ENCODE results near the gene GRIN3B. TPM values are rescaled to one million over a fixed set of nuclear protein-coding genes. Genes with fewer than 3 reads are reported as not detected.
A peak's percentile ranks its signal among the peaks of the same experiment; 100 is the strongest.

The GRIN3B gene
- total and polyA plus RNA-seq, 2 of the 8 experiments (the other 6 are each of a cell fraction or from before 2014, with no cell fraction given) = 0.45 to 1.0 TPM

DNA sequence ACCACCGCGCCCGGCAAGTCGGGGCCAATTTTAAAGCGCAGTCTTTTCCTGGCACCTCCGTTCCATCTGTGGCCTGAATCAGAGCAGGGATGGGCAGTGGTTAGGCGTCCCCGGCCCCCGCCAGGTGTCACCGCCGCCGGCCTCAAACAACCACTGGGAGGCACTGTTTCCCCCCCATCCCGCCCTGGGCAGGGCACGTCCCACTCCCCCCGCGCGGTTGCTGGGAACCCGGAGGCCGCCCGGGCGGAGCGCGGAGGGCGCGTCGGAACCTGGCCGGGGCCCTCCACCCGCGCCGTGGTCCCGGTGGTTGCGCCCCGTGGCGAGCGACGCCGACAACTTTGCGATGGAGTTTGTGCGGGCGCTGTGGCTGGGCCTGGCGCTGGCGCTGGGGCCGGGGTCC lies at the start of gene GRIN3B (continued):
- TF ChIP-seq ATF3 (IDR thresholded peaks at IDR 0.05; ENCODE audit: insufficient read depth, low read depth, low read length) (no peak), TAF7 (optimal IDR thresholded peaks at IDR 0.05; ENCODE audit: borderline replicate concordance, low read depth, low read length) (no peak), SP4 (IDR thresholded peaks at IDR 0.05; ENCODE audit: low read length) (no peak), CBX5 (IDR thresholded peaks at IDR 0.05; ENCODE audit: low read depth, low read length) (no peak), SP1 (IDR thresholded peaks at IDR 0.05; ENCODE audit: low read depth, low read length) (no peak), ASH2L (IDR thresholded peaks at IDR 0.05; ENCODE audit: low read length) (no peak), SRF (IDR thresholded peaks at IDR 0.05; ENCODE audit: low read depth, low read length) (no peak), KDM1A (IDR thresholded peaks at IDR 0.05; ENCODE audit: borderline replicate concordance, low read length) (no peak), EZH2 (IDR thresholded peaks at IDR 0.05; ENCODE audit: low read depth, low read length, severe bottlenecking) (no peak), KDM5A (IDR thresholded peaks at IDR 0.05; ENCODE audit: low read length) (no peak), CHD2 (IDR thresholded peaks at IDR 0.05; ENCODE audit: low read length) (no peak), RNF2 (IDR thresholded peaks at IDR 0.05; ENCODE audit: borderline replicate concordance, low read depth, low read length, missing control alignments, poor library complexity, severe bottlenecking) (no peak), HDAC2 (IDR thresholded peaks at IDR 0.05; ENCODE audit: borderline replicate concordance in 1 of 2, low read depth in 2 of 2, low read length in 2 of 2) (peak in 1 of 2 experiments; percentile 23; a peak in 2 of 4 replicates), FOSL1 (IDR thresholded peaks at IDR 0.05; ENCODE audit: insufficient read depth, low read depth, low read length) (no peak), EP300 (IDR thresholded peaks at IDR 0.05; ENCODE audit: borderline replicate concordance in 1 of 2, low read depth in 2 of 2, low read length in 2 of 2) (no peak), RBBP5 (IDR thresholded peaks at IDR 0.05; ENCODE audit: borderline replicate concordance, low read depth, low read length) (no peak), TAF1 (IDR thresholded peaks at IDR 0.05; ENCODE audit: low read depth, low read length) (no peak), KDM4A (IDR thresholded peaks at IDR 0.05; ENCODE audit: low read depth, low read length, severe bottlenecking) (peak; percentile 76), SIRT6 (IDR thresholded peaks at IDR 0.05; ENCODE audit: low read length) (no peak)
- TF ChIP-seq, protein P1, sequence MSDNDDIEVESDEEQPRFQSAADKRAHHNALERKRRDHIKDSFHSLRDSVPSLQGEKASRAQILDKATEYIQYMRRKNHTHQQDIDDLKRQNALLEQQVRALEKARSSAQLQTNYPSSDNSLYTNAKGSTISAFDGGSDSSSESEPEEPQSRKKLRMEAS (IDR thresholded peaks at IDR 0.05) = 0 out of 2 replicates have a peak, but pooled peaks have one; percentile 23

Measured in H1 (cell line).